BJ (cell line): Measurements from ENCODE around the gene KCNC3. TPM values are rescaled to one million over a fixed set of nuclear protein-coding genes. Genes with fewer than 3 reads are reported as not detected.
A peak's percentile ranks its signal among the peaks of the same experiment; 100 is the strongest.

Experiments
- CTCF ChIA-PET: fragments of 350-600 bp; formaldehyde crosslinking; extraction: SDS; loops from one replicate; lab custom pipeline; 2021; ENCODE audit warnings: antibody characterized with exemption, inconsistent platforms; lab: Yijun Ruan, JAX
- POLR2A ChIA-PET: fragments of 300-600 bp; sonication (Branson Sonifier 250); formaldehyde crosslinking; extraction: SDS; loops from one replicate; lab custom pipeline; 2021; ENCODE audit warnings: antibody characterized with exemption; lab: Charles Lee
- DNase-seq: peaks from one replicate; pipeline ENCODE4 v3.0.0-alpha.2; 2011; ENCODE audit warnings: low read depth
- H3K27me3 ChIP-seq: 2 replicates; pipeline ENCODE4 v1.6.0; 2011; ENCODE audit warnings: low read length; ENCODE audit not compliant: control insufficient read depth, insufficient read depth
- H3K36me3 ChIP-seq: 2 replicates; pipeline ENCODE4 v1.5.1; 2011; ENCODE audit warnings: low read length; ENCODE audit not compliant: control insufficient read depth, insufficient read depth
- H3K4me3 ChIP-seq: 2 replicates; pipeline ENCODE4 v1.5.1; 2011; ENCODE audit warnings: low read depth, mild to moderate bottlenecking, control low read depth, low read length
- polyA plus RNA-seq: library from polyadenylated mRNA; depleted of rRNA; stranded (reverse); fragments of >200 nt; gene quantifications from 2 replicates; pipeline ENCODE4 v1.2.3, GENCODE V29; 2011
- TF ChIP-seq, protein P1 (sequence below): IDR thresholded peaks from 2 replicates; pipeline ENCODE4 v1.5.1; 2011; ENCODE audit warnings: low read depth, mild to moderate bottlenecking, control low read depth, inconsistent platforms, low read length, moderate library complexity; ENCODE audit not compliant: insufficient read depth

KCNC3 gene
- polyA plus RNA-seq, 1 experiment: 0.04 TPM

- H3K4me3 ChIP-seq: peak within 1 kb of the TSS; percentile 97
- ChIA-PET CTCF (interaction anchor here (0.9 to 2.7 kb wide), 2 partner anchors 19 to 85 kb away, joined by 3 to 15 read pairs; no protein-coding TSS in a partner anchor), POLR2A (no interaction called here)
- H3K36me3 ChIP-seq: peaks cover 28% of the 10 kb centered on the region
- TF ChIP-seq, protein P1, sequence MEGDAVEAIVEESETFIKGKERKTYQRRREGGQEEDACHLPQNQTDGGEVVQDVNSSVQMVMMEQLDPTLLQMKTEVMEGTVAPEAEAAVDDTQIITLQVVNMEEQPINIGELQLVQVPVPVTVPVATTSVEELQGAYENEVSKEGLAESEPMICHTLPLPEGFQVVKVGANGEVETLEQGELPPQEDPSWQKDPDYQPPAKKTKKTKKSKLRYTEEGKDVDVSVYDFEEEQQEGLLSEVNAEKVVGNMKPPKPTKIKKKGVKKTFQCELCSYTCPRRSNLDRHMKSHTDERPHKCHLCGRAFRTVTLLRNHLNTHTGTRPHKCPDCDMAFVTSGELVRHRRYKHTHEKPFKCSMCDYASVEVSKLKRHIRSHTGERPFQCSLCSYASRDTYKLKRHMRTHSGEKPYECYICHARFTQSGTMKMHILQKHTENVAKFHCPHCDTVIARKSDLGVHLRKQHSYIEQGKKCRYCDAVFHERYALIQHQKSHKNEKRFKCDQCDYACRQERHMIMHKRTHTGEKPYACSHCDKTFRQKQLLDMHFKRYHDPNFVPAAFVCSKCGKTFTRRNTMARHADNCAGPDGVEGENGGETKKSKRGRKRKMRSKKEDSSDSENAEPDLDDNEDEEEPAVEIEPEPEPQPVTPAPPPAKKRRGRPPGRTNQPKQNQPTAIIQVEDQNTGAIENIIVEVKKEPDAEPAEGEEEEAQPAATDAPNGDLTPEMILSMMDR: no peak
- peak; percentile 75 for DNase-seq
- H3K27me3 ChIP-seq: no peaks in the 10 kb centered on the region
These were observed 47.2 kb upstream of the KCNC3 start, which contains the start of gene NR1H2 for GRCh38 chr19:50376166-50377050. TSS of gene NR1H2 (plus strand) at chr19:50376457. CDS start at chr19:50377606, 1,149 bp downstream.

- Histone ChIP-seq H3K4me3 (no peak overlapping the region), H3K36me3 (no peaks in the 10 kb centered on the region), H3K27me3 (no peaks in the 10 kb centered on the region)
- no peak for DNase-seq
- TF ChIP-seq, protein P1: no peak
- ChIA-PET POLR2A (no interaction called here), CTCF (interaction anchor here (0.9 kb wide), 1 partner anchor 10 kb away, joined by 3 read pairs; no protein-coding TSS in a partner anchor)
These were observed 42.8 kb upstream of the KCNC3 start for GRCh38 chr19:50371914-50372475.

DNA sequence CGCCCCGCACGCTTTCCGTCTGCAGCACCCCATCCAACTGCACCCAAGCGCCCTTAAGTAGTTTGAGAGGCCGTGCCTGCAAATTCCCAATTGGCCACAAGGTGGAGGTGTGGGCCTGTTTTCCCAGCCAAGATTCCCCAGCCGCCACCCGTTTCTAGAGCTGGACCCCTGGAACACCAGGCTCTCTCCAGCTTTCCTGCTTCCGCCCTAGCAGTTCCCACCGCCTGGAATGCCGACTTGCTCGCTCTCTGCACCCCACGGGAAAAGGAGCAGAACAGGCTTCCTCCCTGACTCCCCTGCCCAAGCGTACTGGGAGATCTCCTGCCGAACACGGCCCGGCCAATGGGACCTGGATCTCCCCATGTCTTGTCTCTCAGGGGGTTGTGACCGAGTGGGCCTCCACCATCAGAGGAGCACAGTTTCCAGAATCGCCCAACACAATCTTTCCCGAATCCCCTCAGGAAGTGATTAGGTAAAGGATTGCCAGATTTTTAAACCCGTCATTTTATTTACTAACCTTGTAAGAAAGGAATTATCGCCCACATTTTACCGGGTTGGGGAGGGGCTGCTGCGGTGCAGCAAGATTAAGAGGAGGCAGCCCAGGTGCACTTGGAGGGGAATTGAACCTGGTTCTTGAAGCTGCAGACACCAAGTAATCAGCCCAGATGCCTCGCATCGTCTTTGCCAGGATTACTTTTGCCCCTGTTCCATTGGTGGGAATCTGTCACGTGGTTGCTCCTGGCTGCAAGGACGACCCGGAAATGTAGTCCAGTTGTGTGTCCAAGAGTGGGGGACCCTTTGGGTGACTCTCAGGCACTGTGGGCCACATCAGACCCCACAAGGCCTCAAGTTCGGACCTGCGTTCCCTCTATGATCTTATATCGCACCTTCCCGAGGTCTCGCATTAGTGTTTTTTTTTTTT lies 39.7 kb upstream of the KCNC3 start:
- ChIA-PET CTCF (interaction anchor here (0.6 to 8.0 kb wide), 25 partner anchors 11 to 553 kb away, joined by 3 to 82 read pairs (median 3); partner anchors contain the start of genes JOSD2, POLD1 and SPIB), POLR2A (interaction anchor here (0.6 to 1.1 kb wide), 3 partner anchors 92 to 391 kb away, joined by 3 to 9 read pairs (median 3); no protein-coding TSS in a partner anchor)
- TF ChIP-seq, protein P1: peak; percentile 86
- peak overlapping the region; percentile 86 for H3K4me3 ChIP-seq
- H3K27me3 ChIP-seq: no peaks in the 10 kb centered on the region
- DNase-seq: peak; percentile 44
- H3K36me3 ChIP-seq: no peaks in the 10 kb centered on the region

- Histone ChIP-seq H3K27me3 (no peaks in the 10 kb centered on the region), H3K4me3 (no peak within 1 kb of the TSS), H3K36me3 (no peaks in the 10 kb centered on the region)
- DNase-seq: no peak
- TF ChIP-seq, protein P1: no peak
- ChIA-PET POLR2A (no interaction called here), CTCF (interaction anchor here (1.3 to 8.0 kb wide), 5 partner anchors 9 to 172 kb away, joined by 3 to 82 read pairs (median 8); partner anchors contain the start of gene POLD1)
These were observed 36.5 kb upstream of the KCNC3 start, which contains the start of gene NAPSA for GRCh38 chr19:50365434-50366306. TSS of gene NAPSA (minus strand) at chr19:50365639. CDS start at chr19:50365621, 18 bp downstream.
